ENCODE measurements around the gene NLGN1. TPM values are rescaled to one million over a fixed set of nuclear protein-coding genes. Genes with fewer than 3 reads are reported as not detected.
"Not testable (repeated sequence)": the region's sequence is repeated elsewhere in the genome, so short reads cannot be mapped to it uniquely, and the experiment has no call there.

Gene NLGN1
- total RNA-seq (2014; rRNA removed; shearing (Covaris generic); ENCODE audit: low replicate concordance), result 4.0 and 10.0 TPM in 2 replicates

GRCh38 chr3:173397161-173398110 is at the start of gene NLGN1:
TSS of gene NLGN1 (plus strand) at chr3:173397744.
- Histone ChIP-seq H3K4me3 (peak within 1 kb of the TSS; percentile 68), H3K27me3 (no peaks in the 10 kb centered on the region), H3K36me3 (no peaks in the 10 kb centered on the region), H3K9me3 (no peaks in the 10 kb centered on the region)
- DNase-seq, result peak; percentile 82

GRCh38 chr3:173351886-173352285 is 45.7 kb upstream of the NLGN1 start:
- Histone ChIP-seq H3K27me3 (peaks cover 3% of the 10 kb centered on the region; the same call in 1 of the 2 replicates), H3K4me3 (no peak overlapping the region), H3K9me3 (peaks cover 2% of the 10 kb centered on the region), H3K36me3 (no peaks in the 10 kb centered on the region)
- DNase-seq, result no peak

GRCh38 chr3:173353137-173353536 is 44.4 kb upstream of the NLGN1 start:
- H3K4me3 ChIP-seq, H3K36me3 ChIP-seq, H3K27me3 ChIP-seq, DNase-seq, H3K9me3 ChIP-seq: not testable (repeated sequence)

GRCh38 chr3:173354124-173354523 is 43.4 kb upstream of the NLGN1 start:
- no peak overlapping the region for H3K4me3 ChIP-seq
- H3K36me3 ChIP-seq, result no peaks in the 10 kb centered on the region
- DNase-seq, result no peak
- H3K27me3 ChIP-seq, result peaks cover 4% of the 10 kb centered on the region; the same call in 1 of the 2 replicates
- H3K9me3 ChIP-seq, result peaks cover 2% of the 10 kb centered on the region

DNA sequence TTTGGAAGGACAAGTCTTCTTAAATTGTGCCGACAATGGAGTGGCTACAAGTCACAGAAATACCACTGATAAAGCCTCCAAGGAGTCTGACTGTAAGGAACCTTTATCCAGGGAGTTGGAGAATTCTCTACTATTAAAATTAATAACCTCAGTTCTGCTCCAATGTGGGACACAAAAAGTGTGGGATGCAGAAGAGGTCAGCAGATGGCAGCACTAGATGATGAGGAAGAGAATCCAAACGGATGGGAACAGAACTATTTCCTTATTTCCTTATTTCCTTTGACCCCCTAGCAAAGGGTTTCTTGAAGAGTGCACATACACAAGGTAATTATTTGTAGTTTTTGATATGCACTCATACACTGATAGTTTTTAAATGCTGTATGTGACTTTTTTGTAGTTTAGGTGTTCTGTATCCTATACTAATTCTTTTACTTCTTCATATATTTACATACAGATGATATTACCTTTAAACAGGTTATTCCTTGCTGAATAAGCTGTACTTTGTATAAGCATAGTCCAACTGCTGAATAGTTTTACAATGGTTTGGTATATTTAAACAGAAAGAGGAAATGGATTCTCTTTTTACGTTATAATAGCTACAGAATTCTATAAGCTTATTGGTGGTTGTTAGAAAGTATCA is 25.6 kb upstream of the NLGN1 start:
- DNase-seq, result peak; percentile 30
- no peaks in the 10 kb centered on the region for H3K9me3 ChIP-seq
- no peak overlapping the region for H3K4me3 ChIP-seq
- H3K36me3 ChIP-seq, result no peaks in the 10 kb centered on the region
- no peaks in the 10 kb centered on the region for H3K27me3 ChIP-seq

- DNase-seq, result no peak
These were observed 16.9 kb upstream of the NLGN1 start for GRCh38 chr3:173380681-173381080.

GRCh38 chr3:173381936-173382335 is 15.6 kb upstream of the NLGN1 start:
- H3K27me3 ChIP-seq, DNase-seq, H3K4me3 ChIP-seq, H3K36me3 ChIP-seq, H3K9me3 ChIP-seq: not testable (repeated sequence)

More at GRCh38 chr3:173380681-173381080, 16.9 kb upstream of the NLGN1 start:
- no peaks in the 10 kb centered on the region for H3K9me3 ChIP-seq
- H3K4me3 ChIP-seq, result no peak overlapping the region
- no peaks in the 10 kb centered on the region for H3K27me3 ChIP-seq
- no peaks in the 10 kb centered on the region for H3K36me3 ChIP-seq

- Histone ChIP-seq H3K9me3 (no peaks in the 10 kb centered on the region), H3K4me3 (peak overlapping the region; percentile 68), H3K27me3 (no peaks in the 10 kb centered on the region), H3K36me3 (no peaks in the 10 kb centered on the region)
- peak; percentile 78 for DNase-seq
These were observed 2.5 kb upstream of the NLGN1 start for GRCh38 chr3:173395073-173395411.

DNA sequence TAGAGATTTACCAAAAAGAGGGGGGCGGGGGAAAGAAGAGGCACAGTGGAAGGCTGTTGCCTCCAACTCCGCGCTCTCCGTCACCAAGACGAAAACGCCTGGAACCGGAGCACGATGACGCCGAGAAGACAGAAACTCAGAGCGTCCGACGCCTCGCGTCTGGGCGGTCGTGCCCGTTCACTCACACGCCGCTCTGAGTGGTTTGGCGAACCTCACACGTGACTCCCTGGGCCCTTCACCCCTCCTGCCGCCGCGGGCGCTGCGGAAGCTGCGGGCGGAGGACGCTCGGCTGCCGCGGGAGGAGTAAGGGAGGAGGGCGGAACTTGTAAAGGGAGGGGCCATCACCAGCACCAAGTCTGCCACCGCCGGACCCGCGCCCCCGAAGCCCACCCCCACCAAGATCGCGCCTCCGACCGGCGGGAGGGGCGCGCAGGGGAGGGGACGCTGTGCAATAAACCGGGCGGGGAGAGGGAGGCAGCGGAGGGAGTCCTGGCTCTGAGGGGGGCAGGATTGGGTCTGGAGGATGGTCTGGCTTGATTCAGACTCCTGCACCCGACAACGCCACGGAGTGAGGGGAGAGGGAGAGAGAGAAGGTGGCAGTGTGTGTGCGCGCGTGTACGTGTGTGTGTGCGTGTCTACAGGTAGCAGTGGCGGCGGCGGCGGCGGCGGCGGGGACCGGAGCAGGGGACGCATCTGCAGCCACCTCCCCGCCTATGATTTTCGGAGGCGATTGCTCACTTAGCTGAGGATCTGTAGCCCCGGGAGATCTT is 1.9 kb upstream of the NLGN1 start:
- no peaks in the 10 kb centered on the region for H3K27me3 ChIP-seq
- peak; percentile 96 for DNase-seq
- no peaks in the 10 kb centered on the region for H3K9me3 ChIP-seq
- peak overlapping the region; percentile 68 for H3K4me3 ChIP-seq
- H3K36me3 ChIP-seq, result no peaks in the 10 kb centered on the region

- Histone ChIP-seq H3K9me3 (no peaks in the 10 kb centered on the region), H3K27me3 (no peaks in the 10 kb centered on the region), H3K4me3 (peak overlapping the region; percentile 68), H3K36me3 (no peaks in the 10 kb centered on the region)
- DNase-seq, result peak; percentile 28
These were observed 1.1 kb upstream of the NLGN1 start for GRCh38 chr3:173396191-173397041.

GRCh38 chr3:173398111-173398479 is 551 bp downstream of the NLGN1 start:
- no peak for DNase-seq
- Histone ChIP-seq H3K4me3 (peak overlapping the region; percentile 68), H3K36me3 (no peaks in the 10 kb centered on the region), H3K27me3 (no peaks in the 10 kb centered on the region), H3K9me3 (no peaks in the 10 kb centered on the region)

DNA sequence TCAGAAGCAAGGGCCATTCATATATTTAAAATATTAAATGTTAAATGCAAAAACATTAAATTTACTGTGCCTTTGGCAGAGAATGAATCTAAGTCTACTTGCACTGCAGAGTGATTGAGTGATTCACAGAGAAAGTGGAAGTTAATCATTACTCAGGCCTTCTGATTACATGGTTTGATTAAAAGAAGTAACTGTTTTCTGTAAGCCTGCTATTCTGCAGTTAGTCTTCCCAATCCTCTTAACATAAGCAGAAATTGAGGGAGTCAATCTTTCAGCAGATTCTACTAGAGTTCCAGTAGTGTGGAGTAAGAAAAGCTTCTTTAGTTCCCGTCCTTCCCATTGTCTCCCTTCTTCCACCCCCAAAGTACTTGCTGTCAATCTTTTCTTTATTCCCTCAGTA is 1.5 kb downstream of the NLGN1 start:
- DNase-seq, result no peak
- H3K4me3 ChIP-seq, result peak overlapping the region; percentile 68
- H3K36me3 ChIP-seq, result no peaks in the 10 kb centered on the region
- H3K27me3 ChIP-seq, result no peaks in the 10 kb centered on the region
- no peaks in the 10 kb centered on the region for H3K9me3 ChIP-seq

DNA sequence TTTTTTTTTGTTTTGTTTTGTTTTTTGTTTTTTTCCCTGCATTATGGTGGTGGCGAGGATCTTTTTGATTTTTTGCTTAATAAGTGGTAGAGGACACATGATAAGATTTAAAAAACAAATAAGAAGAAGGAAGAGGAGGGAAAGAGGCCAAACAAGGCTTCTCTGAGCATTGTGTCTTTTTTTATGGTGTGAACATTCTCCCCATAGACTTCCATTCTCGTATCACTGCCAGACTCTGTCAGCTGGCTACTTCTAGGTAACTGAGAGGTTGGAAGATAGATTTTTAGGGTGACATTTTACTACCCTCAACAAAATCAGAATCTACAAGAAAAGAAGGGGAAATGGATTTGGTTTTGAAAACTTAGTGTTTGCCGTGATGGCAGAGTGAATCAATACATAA is 3.8 kb downstream of the NLGN1 start:
- Histone ChIP-seq H3K9me3 (no peaks in the 10 kb centered on the region), H3K27me3 (no peaks in the 10 kb centered on the region), H3K36me3 (no peaks in the 10 kb centered on the region), H3K4me3 (no peak overlapping the region)
- DNase-seq, result no peak

- DNase-seq, result no peak
- no peaks in the 10 kb centered on the region for H3K27me3 ChIP-seq
- H3K9me3 ChIP-seq, result no peaks in the 10 kb centered on the region
- H3K4me3 ChIP-seq, result no peak overlapping the region
- H3K36me3 ChIP-seq, result no peaks in the 10 kb centered on the region
These were observed 5.1 kb downstream of the NLGN1 start for GRCh38 chr3:173402656-173403055.

GRCh38 chr3:173403376-173403775 is 5.8 kb downstream of the NLGN1 start:
- Histone ChIP-seq H3K9me3 (no peaks in the 10 kb centered on the region), H3K4me3 (no peak overlapping the region), H3K36me3 (no peaks in the 10 kb centered on the region), H3K27me3 (no peaks in the 10 kb centered on the region)
- no peak for DNase-seq

- no peak for DNase-seq
- Histone ChIP-seq H3K36me3 (no peaks in the 10 kb centered on the region), H3K4me3 (no peak overlapping the region), H3K27me3 (no peaks in the 10 kb centered on the region), H3K9me3 (no peaks in the 10 kb centered on the region)
These were observed 6.6 kb downstream of the NLGN1 start for GRCh38 chr3:173404156-173404555.
